Fibroblast of upper back skin (primary cell): ENCODE measurements around the gene FBXO27.
"Not testable (repeated sequence)": the region's sequence is repeated elsewhere in the genome, so short reads cannot be mapped to it uniquely, and the experiment has no call there.

Source experiments
- DNase-seq: peaks from one replicate; pipeline ENCODE4 v3.0.0-alpha.2; 2013

The FBXO27 gene

GRCh38 chr19:39032063-39032918 lies at the start of gene FBXO27:
TSS of gene FBXO27 (minus strand) at chr19:39032549. CDS start at chr19:39032227, 322 bp downstream.
- DNase-seq: no peak

GRCh38 chr19:39080431-39080830 lies 48.1 kb upstream of the FBXO27 start:
- no peak for DNase-seq

- peak; percentile 93 for DNase-seq
Observed at GRCh38 chr19:39078436-39079200, 46.3 kb upstream of the FBXO27 start.

- no peak for DNase-seq
Observed at GRCh38 chr19:39077323-39077722, 45.0 kb upstream of the FBXO27 start.

- no peak for DNase-seq
Observed at GRCh38 chr19:39074942-39075341, 42.6 kb upstream of the FBXO27 start.

GRCh38 chr19:39074205-39074692 lies 41.9 kb upstream of the FBXO27 start:
- DNase-seq: no peak

GRCh38 chr19:39070888-39071287 lies 38.5 kb upstream of the FBXO27 start:
- DNase-seq: no peak

GRCh38 chr19:39068259-39068658 lies 35.9 kb upstream of the FBXO27 start:
- DNase-seq: not testable (repeated sequence)

- DNase-seq: no peak
Observed at GRCh38 chr19:39067104-39067503, 34.8 kb upstream of the FBXO27 start.

GRCh38 chr19:39065928-39066327 lies 33.6 kb upstream of the FBXO27 start:
- DNase-seq: no peak

- DNase-seq: no peak
Observed at GRCh38 chr19:39064405-39064804, 32.1 kb upstream of the FBXO27 start.

GRCh38 chr19:39060171-39060570 lies 27.8 kb upstream of the FBXO27 start:
- no peak for DNase-seq

- no peak for DNase-seq
Observed at GRCh38 chr19:39059302-39059701, 27.0 kb upstream of the FBXO27 start.

GRCh38 chr19:39057615-39058014 lies 25.3 kb upstream of the FBXO27 start:
- DNase-seq: no peak

GRCh38 chr19:39054091-39054470 lies 21.7 kb upstream of the FBXO27 start:
- DNase-seq: no peak

- DNase-seq: no peak
Observed at GRCh38 chr19:39053276-39054090, 21.1 kb upstream of the FBXO27 start.

- DNase-seq: no peak
Observed at GRCh38 chr19:39052846-39053245, 20.5 kb upstream of the FBXO27 start.

GRCh38 chr19:39052243-39052746 lies 19.9 kb upstream of the FBXO27 start:
- peak; percentile 26 for DNase-seq

GRCh38 chr19:39047073-39047472 lies 14.7 kb upstream of the FBXO27 start:
- DNase-seq: no peak

- DNase-seq: no peak
Observed at GRCh38 chr19:39046037-39046821, 13.9 kb upstream of the FBXO27 start.

GRCh38 chr19:39045506-39045905 lies 13.2 kb upstream of the FBXO27 start:
- no peak for DNase-seq

GRCh38 chr19:39038098-39038497 lies 5.7 kb upstream of the FBXO27 start:
- DNase-seq: peak; percentile 28
